ENCODE results near the gene ARGFX. TPM values are rescaled to one million over a fixed set of nuclear protein-coding genes. Genes with fewer than 3 reads are reported as not detected.

Gene ARGFX
- total RNA-seq, 1 donor from 2014 or later: not detected

DNA sequence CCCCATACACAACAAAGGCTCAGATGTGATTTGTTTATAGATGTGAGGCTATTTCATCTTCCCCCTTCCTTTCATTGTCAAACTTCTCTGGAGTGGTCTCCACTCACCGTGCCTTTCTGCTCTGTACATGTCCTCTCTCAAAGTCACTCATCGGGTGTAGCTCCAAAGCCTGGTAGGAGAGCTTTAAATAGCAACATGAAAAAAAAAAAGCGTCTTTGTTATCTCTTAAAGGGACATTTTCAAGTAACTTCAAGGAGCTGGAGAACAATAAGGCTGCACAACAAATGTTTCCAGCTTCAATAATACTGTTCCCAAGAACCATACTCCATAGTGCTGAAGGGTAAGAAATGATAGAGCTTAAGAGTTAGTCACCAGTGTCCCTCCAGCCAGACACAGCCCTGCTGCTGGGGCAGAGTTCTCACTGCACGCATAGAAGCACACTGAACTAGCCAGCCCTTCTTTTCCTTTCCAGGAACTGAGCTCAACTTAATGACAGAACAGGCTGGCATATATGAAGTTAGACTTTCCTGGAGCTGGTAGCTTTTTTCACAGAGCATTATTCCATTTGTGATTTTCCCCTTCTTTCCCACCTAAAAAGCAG lies 33.6 kb downstream of the ARGFX start:
- H3K4me3 Mint-ChIP-seq: no peak overlapping the region
- no peak overlapping the region for H3K27ac Mint-ChIP-seq
- no peaks in the 10 kb centered on the region for H3K27me3 Mint-ChIP-seq (ENCODE audit: low read depth)
- H3K36me3 Mint-ChIP-seq: no peaks in the 10 kb centered on the region
- no peaks in the 10 kb centered on the region for H3K9me3 Mint-ChIP-seq
- H3K4me1 Mint-ChIP-seq: no peaks in the 10 kb centered on the region
- TF ChIP-seq CTCF (IDR thresholded peaks at IDR 0.05; ENCODE audit: unreplicated experiment): no peak
- no peak for DNase-seq (ENCODE audit: low spot score in 2 of 2, unreplicated experiment in 2 of 2)

DNA sequence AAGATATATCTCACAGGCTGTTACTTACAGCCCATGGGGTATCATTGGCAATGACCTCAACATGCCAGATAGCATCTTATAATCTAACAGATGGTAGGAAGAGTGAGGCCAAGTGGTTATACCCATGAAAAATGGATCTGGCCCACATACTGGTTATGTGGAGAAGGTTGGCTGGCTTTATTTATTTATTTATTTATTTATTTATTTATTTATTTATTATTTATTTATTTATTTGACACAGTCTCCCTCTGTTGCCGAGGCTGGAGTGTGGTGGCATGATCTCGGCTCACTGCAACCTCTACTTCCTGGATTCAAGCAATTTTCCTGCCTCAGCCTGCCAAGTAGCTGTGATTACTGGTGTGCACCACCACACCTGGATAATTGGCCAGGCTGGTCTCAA lies 37.0 kb downstream of the ARGFX start:
- H3K9me3 Mint-ChIP-seq: no peaks in the 10 kb centered on the region
- no peaks in the 10 kb centered on the region for H3K27me3 Mint-ChIP-seq (ENCODE audit: low read depth)
- H3K4me3 Mint-ChIP-seq: no peak overlapping the region
- H3K4me1 Mint-ChIP-seq: no peaks in the 10 kb centered on the region
- H3K27ac Mint-ChIP-seq: no peak overlapping the region
- TF ChIP-seq CTCF (IDR thresholded peaks at IDR 0.05; ENCODE audit: unreplicated experiment): no peak
- no peak for DNase-seq (ENCODE audit: low spot score in 2 of 2, unreplicated experiment in 2 of 2)
- no peaks in the 10 kb centered on the region for H3K36me3 Mint-ChIP-seq

GRCh38 chr3:121606106-121606505 lies 38.4 kb downstream of the ARGFX start:
- no peak overlapping the region for H3K4me3 Mint-ChIP-seq
- TF ChIP-seq CTCF (IDR thresholded peaks at IDR 0.05; ENCODE audit: unreplicated experiment): no peak

More at GRCh38 chr3:121606106-121606505, 38.4 kb downstream of the ARGFX start:
- no peak for DNase-seq (ENCODE audit: low spot score in 2 of 2, unreplicated experiment in 2 of 2)
- H3K36me3 Mint-ChIP-seq: no peaks in the 10 kb centered on the region
- no peak overlapping the region for H3K27ac Mint-ChIP-seq
- H3K27me3 Mint-ChIP-seq (ENCODE audit: low read depth): no peaks in the 10 kb centered on the region
- peaks cover 3% of the 10 kb centered on the region for H3K4me1 Mint-ChIP-seq
- H3K9me3 Mint-ChIP-seq: no peaks in the 10 kb centered on the region

Other genes with a start within 250 kb of the ARGFX start
- 4.2 to 6.2 TPM (median 4.9 TPM) in 3 replicates for gene POLQ, start 22.0 kb upstream of the ARGFX start, total RNA-seq
- not detected in 3 replicates for gene FBXO40, start 25.4 kb downstream of the ARGFX start, total RNA-seq
- 2.9 to 3.2 TPM (median 3.0 TPM) in 3 replicates for gene HCLS1, start 93.0 kb downstream of the ARGFX start, total RNA-seq
- 76.0 to 80.5 TPM (median 79.4 TPM) in 3 replicates for gene GOLGB1, start 181.8 kb downstream of the ARGFX start, total RNA-seq